H9 (cell line): ENCODE measurements around the gene LPCAT1. TPM values are rescaled to one million over a fixed set of nuclear protein-coding genes. Genes with fewer than 3 reads are reported as not detected.
A peak's percentile ranks its signal among the peaks of the same experiment; 100 is the strongest.
"Not testable (repeated sequence)": the region's sequence is repeated elsewhere in the genome, so short reads cannot be mapped to it uniquely, and the experiment has no call there.

Experiments
- DNase-seq: peaks from one replicate; pipeline ENCODE4 v3.0.0-alpha.2; 2017
- H2AFZ ChIP-seq: one replicate; pipeline ENCODE4 v1.6.1; 2013; ENCODE audit warnings: mild to moderate bottlenecking, low read length, control low read depth, moderate library complexity
- H2AK5ac ChIP-seq: 2 replicates; pipeline ENCODE4 v1.6.1; 2013; ENCODE audit warnings: low read length, control low read depth, mixed read lengths; ENCODE audit not compliant: insufficient read length
- H2BK120ac ChIP-seq: one replicate; pipeline ENCODE4 v1.6.1; 2013; ENCODE audit warnings: low read depth, mild to moderate bottlenecking, low read length, control low read depth, inconsistent platforms; ENCODE audit not compliant: poor library complexity, severe bottlenecking
- H2BK12ac ChIP-seq: 2 replicates; pipeline ENCODE4 v1.6.1; 2013; ENCODE audit warnings: low read length, control low read depth, mixed read lengths, low read depth; ENCODE audit not compliant: insufficient read length
- H2BK15ac ChIP-seq: 2 replicates; pipeline ENCODE4 v1.6.1; 2013; ENCODE audit warnings: low read depth, low read length, control low read depth
- H2BK20ac ChIP-seq: one replicate; pipeline ENCODE4 v1.6.1; 2013; ENCODE audit warnings: low read depth, mild to moderate bottlenecking, low read length, control low read depth, inconsistent platforms; ENCODE audit not compliant: poor library complexity, severe bottlenecking
- H2BK5ac ChIP-seq: 2 replicates; pipeline ENCODE4 v1.6.1; 2013; ENCODE audit warnings: low read length, control low read depth, mixed read lengths; ENCODE audit not compliant: insufficient read length
- H3K14ac ChIP-seq: 2 replicates; pipeline ENCODE4 v1.6.1; 2013; ENCODE audit warnings: low read length, control low read depth; ENCODE audit not compliant: insufficient read depth
- H3K18ac ChIP-seq: 2 replicates; pipeline ENCODE4 v1.6.1; 2013; ENCODE audit warnings: low read depth, mild to moderate bottlenecking, mixed read lengths, low read length, control low read depth; ENCODE audit not compliant: insufficient read length
- H3K23ac ChIP-seq: 2 replicates; pipeline ENCODE4 v1.6.1; 2013; ENCODE audit warnings: low read length, control low read depth, mixed read lengths, low read depth; ENCODE audit not compliant: insufficient read length
- H3K23me2 ChIP-seq: 2 replicates; pipeline ENCODE4 v1.6.1; 2013; ENCODE audit warnings: low read depth, mild to moderate bottlenecking, mixed read lengths, low read length, control low read depth; ENCODE audit not compliant: insufficient read length, poor library complexity, severe bottlenecking
- H3K27ac ChIP-seq: 2 replicates; pipeline ENCODE4 v1.5.1; 2013; ENCODE audit warnings: low read length, control low read depth, mixed read lengths, low read depth; ENCODE audit not compliant: insufficient read length
- H3K27me3 ChIP-seq: 2 replicates; pipeline ENCODE4 v1.6.1; 2013; ENCODE audit warnings: low read length, control low read depth, inconsistent platforms; ENCODE audit not compliant: insufficient read depth
- H3K4ac ChIP-seq: 2 replicates; pipeline ENCODE4 v1.6.1; 2013; ENCODE audit warnings: low read depth, mild to moderate bottlenecking, control low read depth, inconsistent platforms, low read length, moderate library complexity
- H3K4me1 ChIP-seq: 2 replicates; pipeline ENCODE4 v1.6.1; 2013; ENCODE audit warnings: low read length, control low read depth, inconsistent platforms; ENCODE audit not compliant: insufficient read depth
- H3K4me2 ChIP-seq: 2 replicates; pipeline ENCODE4 v1.6.1; 2013; ENCODE audit warnings: low read length, control low read depth, mixed read lengths; ENCODE audit not compliant: insufficient read length, insufficient read depth
- H3K56ac ChIP-seq: 2 replicates; pipeline ENCODE4 v1.6.1; 2013; ENCODE audit warnings: low read depth, mild to moderate bottlenecking, mixed read lengths, low read length, control low read depth; ENCODE audit not compliant: insufficient read length
- H3K79me1 ChIP-seq: 2 replicates; pipeline ENCODE4 v1.6.1; 2013; ENCODE audit warnings: low read depth, mild to moderate bottlenecking, moderate library complexity, low read length, control low read depth, inconsistent platforms; ENCODE audit not compliant: insufficient read depth, poor library complexity, severe bottlenecking
- H3K79me2 ChIP-seq: 2 replicates; pipeline ENCODE4 v1.6.1; 2013; ENCODE audit warnings: low read length, control low read depth, inconsistent platforms; ENCODE audit not compliant: insufficient read depth
- H3K9ac ChIP-seq: 2 replicates; pipeline ENCODE4 v1.6.1; 2013; ENCODE audit warnings: low read length, control low read depth, mixed read lengths; ENCODE audit not compliant: insufficient read length; ENCODE audit errors: extremely low read depth
- H3K9me3 ChIP-seq: one replicate; pipeline ENCODE4 v1.6.1; 2013; ENCODE audit warnings: low read depth, low read length, inconsistent platforms; ENCODE audit not compliant: control insufficient read depth
- H3T11ph ChIP-seq: one replicate; pipeline ENCODE4 v1.6.1; 2013; ENCODE audit warnings: mild to moderate bottlenecking, low read length, control low read depth, inconsistent platforms
- H4K20me1 ChIP-seq: one replicate; pipeline ENCODE4 v1.6.1; 2013; ENCODE audit not compliant: control insufficient read depth, insufficient read length, insufficient read depth
- H4K5ac ChIP-seq: 2 replicates; pipeline ENCODE4 v1.6.1; 2013; ENCODE audit warnings: low read depth, mild to moderate bottlenecking, mixed read lengths, low read length, control low read depth; ENCODE audit not compliant: insufficient read length
- H4K8ac ChIP-seq: replicated peaks from 2 replicates; pipeline ENCODE4 v1.6.1; 2013; ENCODE audit warnings: low read length, control low read depth, mixed read lengths, low read depth; ENCODE audit not compliant: insufficient read length
- H4K91ac ChIP-seq: 2 replicates; pipeline ENCODE4 v1.6.1; 2013; ENCODE audit warnings: low read depth, mild to moderate bottlenecking, moderate library complexity, mixed read lengths, low read length, control low read depth; ENCODE audit not compliant: insufficient read length
- H3K27ac Mint-ChIP-seq, 3 experiments: 2 replicates in 2 of 3; 3 replicates in 1 of 3; pipeline ENCODE4 v1.8.0; 2020 to 2021; ENCODE audit warnings: mixed read lengths in 3 of 3, mild to moderate bottlenecking in 1 of 3, moderate library complexity in 1 of 3
- H3K27me3 Mint-ChIP-seq: 2 replicates; pipeline ENCODE4 v1.8.0; 2021; ENCODE audit warnings: low read depth, mild to moderate bottlenecking, moderate library complexity, mixed read lengths
- H3K36me3 Mint-ChIP-seq, 3 experiments: 2 replicates in 2 of 3; 3 replicates in 1 of 3; pipeline ENCODE4 v1.8.0; 2020 to 2021; ENCODE audit warnings: low read depth in 3 of 3, mixed read lengths in 3 of 3; ENCODE audit not compliant: insufficient read depth in 1 of 3
- H3K4me1 Mint-ChIP-seq, 2 experiments: 2 replicates each; pipeline ENCODE4 v1.8.0; 2020; ENCODE audit warnings: mixed read lengths in 2 of 2
- H3K4me3 Mint-ChIP-seq, 2 experiments: 2 replicates in 1 of 2; 3 replicates in 1 of 2; pipeline ENCODE4 v1.8.0; 2020 to 2021; ENCODE audit warnings: mild to moderate bottlenecking in 2 of 2, mixed read lengths in 2 of 2, moderate library complexity in 1 of 2
- H3K9me3 Mint-ChIP-seq, 2 experiments: 2 replicates in 1 of 2; 3 replicates in 1 of 2; pipeline ENCODE4 v1.8.0; 2020; ENCODE audit warnings: mild to moderate bottlenecking in 2 of 2, mixed read lengths in 2 of 2, moderate library complexity in 1 of 2
- CTCF ChIP-seq: fragments of 200-600 bp; sonication (generic); conservative IDR thresholded peaks from 3 replicates; pipeline ENCODE4 v1.8.0; 2021; ENCODE audit warnings: antibody characterized with exemption, mild to moderate bottlenecking
- WGBS: extraction: QIAGEN DNeasy Blood & Tissue Kit; methylation state at CpG from one replicate; pipeline ENCODE4 v1.1.7; 2013; ENCODE audit warnings: missing lambda C conversion rate, low lambda C conversion rate, mixed read lengths; ENCODE audit not compliant: insufficient read length; ENCODE audit errors: extremely low coverage; 5-methylcytosine and 5-hydroxymethylcytosine counted together
- total RNA-seq: library from RNA; stranded (reverse); gene quantifications from 2 replicates; pipeline ENCODE4 v1.2.1, GENCODE V29; 2021

LPCAT1 gene
- total RNA-seq, 1 experiment from 2014 or later, result 231 TPM

GRCh38 chr5:1460054-1460682 lies 63.6 kb downstream of the LPCAT1 start:
- Mint-ChIP-seq H3K4me1 (no peaks in the 10 kb centered on the region), H3K9me3 (peaks cover 34 to 54% of the 10 kb centered on the region in 2 experiments), H3K27ac (peak overlapping the region in 1 of 3 experiments; percentile 73; a peak in 2 of 7 replicates), H3K36me3 (peaks cover 73 to 88% (median 87%) of the 10 kb centered on the region in 3 experiments), H3K4me3 (no peak overlapping the region), H3K27me3 (peaks cover 7% of the 10 kb centered on the region)
- H3K9me3 ChIP-seq, result peaks cover 38% of the 10 kb centered on the region
- no peak overlapping the region for H2BK20ac ChIP-seq
- no peak overlapping the region for H2BK15ac ChIP-seq
- no peaks in the 10 kb centered on the region for H3K27me3 ChIP-seq
- H4K91ac ChIP-seq, result no peak overlapping the region
- no peak for DNase-seq
- no peak overlapping the region for H3K14ac ChIP-seq
- whole genome bisulfite sequencing, result no CpG with 5 or more reads among the region's 16 CpGs
- H3T11ph ChIP-seq, result no peak overlapping the region
- H3K4me1 ChIP-seq, result no peaks in the 10 kb centered on the region
- no peak overlapping the region for H4K8ac ChIP-seq
- no peaks in the 10 kb centered on the region for H3K79me2 ChIP-seq
- H3K18ac ChIP-seq, result no peak overlapping the region
- H2AFZ ChIP-seq, result no peak overlapping the region
- H3K9ac ChIP-seq, result no peak overlapping the region
- H3K23me2 ChIP-seq, result no peaks in the 10 kb centered on the region
- no peaks in the 10 kb centered on the region for H3K79me1 ChIP-seq
- no peaks in the 10 kb centered on the region for H4K20me1 ChIP-seq
- no peak overlapping the region for H2AK5ac ChIP-seq
- H2BK12ac ChIP-seq, result no peak overlapping the region
- H3K56ac ChIP-seq, result no peak overlapping the region
- H3K23ac ChIP-seq, result no peak overlapping the region
- H3K4me2 ChIP-seq, result no peak overlapping the region
- no peak overlapping the region for H2BK120ac ChIP-seq
- no peak for TF ChIP-seq CTCF
- no peak overlapping the region for H2BK5ac ChIP-seq
- no peak overlapping the region for H3K4ac ChIP-seq
- no peak overlapping the region for H4K5ac ChIP-seq
- no peak overlapping the region for H3K27ac ChIP-seq

GRCh38 chr5:1459435-1459834 lies 64.3 kb downstream of the LPCAT1 start:
- not testable (repeated sequence) for H3T11ph ChIP-seq, H2BK12ac ChIP-seq, H3K79me1 ChIP-seq, H2AK5ac ChIP-seq, H4K5ac ChIP-seq, H2BK5ac ChIP-seq, DNase-seq, H3K14ac ChIP-seq, H4K20me1 ChIP-seq, H3K4me3 Mint-ChIP-seq, H3K23ac ChIP-seq, H3K18ac ChIP-seq, H3K4me2 ChIP-seq, H2BK20ac ChIP-seq, H3K4me1 ChIP-seq, H3K27me3 ChIP-seq, H4K8ac ChIP-seq, H3K9ac ChIP-seq, H2BK120ac ChIP-seq, H4K91ac ChIP-seq, H3K56ac ChIP-seq, H3K79me2 ChIP-seq, H2BK15ac ChIP-seq, H3K23me2 ChIP-seq, H3K27ac ChIP-seq, H3K4me1 Mint-ChIP-seq, H2AFZ ChIP-seq, H3K4ac ChIP-seq
- H3K9me3 ChIP-seq, result peaks cover 41% of the 10 kb centered on the region
- peaks cover 14% of the 10 kb centered on the region for H3K27me3 Mint-ChIP-seq
- peak overlapping the region in 1 of 3 experiments; percentile 73; a peak in 1 of 7 replicates for H3K27ac Mint-ChIP-seq
- WGBS, result no CpG with 5 or more reads among the region's 2 CpGs
- H3K9me3 Mint-ChIP-seq, result peaks cover 38 to 54% of the 10 kb centered on the region in 2 experiments
- peaks cover 68 to 82% (median 79%) of the 10 kb centered on the region in 3 experiments for H3K36me3 Mint-ChIP-seq
